ENCODE results near the gene FAM168A. TPM values are rescaled to one million over a fixed set of nuclear protein-coding genes. Genes with fewer than 3 reads are reported as not detected.

FAM168A gene
- polyA plus RNA-seq, 4 donors = 44.3 to 46.4 (median 44.9) TPM

- no peak for DNase-seq (ENCODE audit: low read depth in 4 of 4, low spot score in 3 of 4)
Observed at GRCh38 chr11:73406619-73407018, 191.3 kb downstream of the FAM168A start.

GRCh38 chr11:73406131-73406530 lies 191.8 kb downstream of the FAM168A start:
- DNase-seq (ENCODE audit: low read depth in 4 of 4, low spot score in 3 of 4) = no peak

- no peak for DNase-seq (ENCODE audit: low read depth in 4 of 4, low spot score in 3 of 4)
Observed at GRCh38 chr11:73405146-73405510, 192.8 kb downstream of the FAM168A start.

- no peak for DNase-seq (ENCODE audit: low read depth in 4 of 4, low spot score in 3 of 4)
Observed at GRCh38 chr11:73404506-73405145, 193.3 kb downstream of the FAM168A start.

DNA sequence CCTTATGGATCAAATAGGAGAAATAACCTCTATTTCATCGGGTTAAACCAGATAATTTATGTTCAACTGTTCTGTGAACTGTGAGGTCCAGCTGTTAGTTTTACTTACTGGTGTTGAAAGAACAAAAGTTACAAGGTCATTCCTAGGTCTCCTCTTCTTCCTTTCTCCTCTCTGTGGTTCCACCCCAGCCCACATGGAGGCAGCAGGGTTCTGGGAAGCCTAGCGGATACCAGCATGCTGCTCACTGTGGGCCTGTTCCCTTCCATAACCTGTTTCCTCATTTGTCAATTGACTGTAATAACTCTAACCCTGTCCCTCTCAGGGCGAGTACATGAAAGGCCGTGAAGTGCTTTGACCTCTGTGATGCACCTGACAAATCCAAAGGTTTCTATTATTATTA lies 193.9 kb downstream of the FAM168A start:
- peak in 3 of 4 donors; percentile 25 to 49 (median 40) for DNase-seq (ENCODE audit: low read depth in 4 of 4, low spot score in 3 of 4)

- DNase-seq (ENCODE audit: low read depth in 4 of 4, low spot score in 3 of 4) = no peak
Observed at GRCh38 chr11:73403541-73403940, 194.4 kb downstream of the FAM168A start.

DNA sequence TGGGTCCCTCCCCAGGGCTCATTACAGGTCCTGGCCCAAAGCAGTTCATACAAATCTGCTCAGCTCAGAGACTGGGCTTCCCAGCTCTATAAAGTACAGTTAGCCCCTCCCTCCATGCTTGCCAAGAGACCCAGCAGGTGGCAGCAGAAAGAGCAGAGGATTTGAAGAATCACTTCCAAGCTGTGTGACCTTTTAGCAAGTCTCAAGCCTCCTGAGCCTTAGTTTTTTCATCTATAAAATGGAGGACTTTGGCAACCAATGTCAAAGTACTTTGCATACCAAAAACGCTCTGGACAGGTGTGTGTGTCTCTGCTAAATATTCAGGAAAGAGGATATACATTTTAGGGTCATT lies 195.1 kb downstream of the FAM168A start:
- no peak for DNase-seq (ENCODE audit: low read depth in 4 of 4, low spot score in 3 of 4)

DNA sequence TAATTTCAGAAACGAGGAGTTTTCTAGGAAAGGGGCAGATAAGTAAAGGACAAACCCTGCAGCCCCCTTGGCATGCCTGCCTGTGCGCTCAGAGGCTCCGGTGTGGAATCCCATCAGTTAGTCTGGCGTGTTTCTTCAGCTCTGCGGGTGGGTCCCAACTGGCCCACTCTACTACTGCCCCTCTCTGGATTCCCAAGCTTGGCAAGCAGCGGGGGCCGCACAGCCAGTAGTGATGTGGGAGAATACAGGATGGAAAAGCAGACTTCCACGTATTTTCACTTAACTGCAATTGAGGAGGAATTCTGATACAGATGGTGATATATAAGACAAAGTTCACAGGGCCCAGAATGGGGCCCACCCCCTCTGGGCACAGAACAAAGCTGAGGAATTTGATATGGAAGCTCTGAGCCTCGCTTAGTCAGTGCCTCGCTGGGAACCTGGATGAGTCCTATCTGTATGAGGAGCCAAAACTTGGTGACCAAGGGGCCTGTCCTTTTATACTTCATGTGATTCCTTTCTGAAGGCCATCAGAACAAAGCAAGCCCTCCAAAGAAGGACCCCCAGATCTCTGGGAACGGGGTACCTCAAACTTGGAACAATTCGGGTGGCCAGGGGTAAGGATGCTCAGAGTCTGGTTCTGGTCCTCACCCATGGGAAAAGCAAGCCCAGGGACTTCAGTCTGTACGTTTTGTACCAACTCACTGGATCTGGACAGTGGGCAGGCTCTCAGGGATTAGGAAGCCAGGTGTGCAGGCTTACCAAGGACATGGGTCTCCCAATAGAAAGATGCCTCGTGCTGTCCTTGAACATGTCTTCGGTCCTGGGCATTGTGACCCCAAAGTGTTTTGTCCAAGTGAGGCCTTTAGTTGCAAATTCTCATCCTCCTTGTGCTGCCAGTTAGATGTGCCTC lies 195.7 kb downstream of the FAM168A start:
- no peak for DNase-seq (ENCODE audit: low read depth in 4 of 4, low spot score in 3 of 4)

- no peak for DNase-seq (ENCODE audit: low read depth in 4 of 4, low spot score in 3 of 4)
Observed at GRCh38 chr11:73401217-73401923, 196.5 kb downstream of the FAM168A start.

DNA sequence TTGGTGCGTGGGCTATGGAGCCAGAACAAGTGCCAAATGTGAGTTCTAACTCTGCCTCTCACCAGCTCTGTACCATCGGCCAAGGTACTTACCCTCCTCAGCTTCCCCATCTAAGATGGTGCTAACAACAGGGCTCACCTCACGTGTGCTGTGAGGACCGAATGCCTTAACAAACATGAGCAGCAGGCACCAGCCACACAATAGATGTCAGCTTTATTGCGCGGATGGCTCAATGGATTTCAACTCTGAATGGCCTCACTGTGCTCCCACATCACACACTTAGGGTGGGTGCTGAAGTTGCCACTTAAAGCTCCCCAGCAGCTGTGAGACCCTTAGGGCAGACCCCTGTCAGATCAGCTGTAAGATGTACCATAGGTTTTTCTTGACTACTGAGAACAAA lies 197.6 kb downstream of the FAM168A start:
- DNase-seq (ENCODE audit: low read depth in 4 of 4, low spot score in 3 of 4) = no peak

GRCh38 chr11:73399636-73400035 lies 198.3 kb downstream of the FAM168A start:
- DNase-seq (ENCODE audit: low read depth in 4 of 4, low spot score in 3 of 4) = no peak

- DNase-seq (ENCODE audit: low read depth in 4 of 4, low spot score in 3 of 4) = no peak
Observed at GRCh38 chr11:73399159-73399590, 198.7 kb downstream of the FAM168A start.

DNA sequence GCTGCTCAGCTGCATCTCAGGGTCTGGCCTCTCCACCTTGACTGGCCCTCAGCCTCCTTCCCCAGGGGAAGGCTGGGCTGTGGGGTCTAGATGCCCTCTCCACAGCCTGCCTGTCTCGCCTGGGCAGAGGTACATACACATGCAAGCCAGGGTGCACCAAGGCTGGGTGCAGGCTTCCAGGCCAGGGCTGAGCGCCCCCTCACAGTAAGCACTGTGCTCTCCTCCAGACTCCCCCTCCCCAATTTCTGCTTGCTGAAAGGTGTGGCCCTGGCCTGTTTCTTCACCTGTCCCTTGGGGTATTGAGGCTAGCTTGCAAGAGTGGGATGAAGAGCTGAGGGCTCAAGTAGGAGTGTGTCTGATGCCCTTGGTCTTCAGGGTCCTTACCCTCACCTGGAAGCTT lies 199.2 kb downstream of the FAM168A start:
- DNase-seq (ENCODE audit: low read depth in 4 of 4, low spot score in 3 of 4) = no peak

DNA sequence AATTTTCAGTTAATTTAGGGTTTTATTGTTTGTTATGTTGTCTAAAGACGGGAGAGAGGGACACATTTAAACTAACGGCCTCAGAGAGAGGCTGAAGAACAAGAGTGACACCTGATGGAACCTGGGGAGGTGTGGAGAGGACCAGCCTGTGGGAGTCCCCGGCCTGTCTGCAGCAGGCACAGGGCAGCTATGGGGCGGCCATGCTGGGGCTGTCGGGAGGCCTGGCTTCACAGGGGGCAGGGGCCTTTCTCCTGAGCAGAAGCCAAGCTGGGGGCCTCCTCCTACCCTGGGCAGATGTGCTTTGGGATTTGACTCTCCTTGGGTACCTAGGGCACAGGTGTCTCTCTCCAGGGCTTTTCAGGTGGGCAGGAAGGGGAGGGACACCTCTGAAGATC lies 199.8 kb downstream of the FAM168A start:
- DNase-seq (ENCODE audit: low read depth in 4 of 4, low spot score in 3 of 4) = no peak

- DNase-seq (ENCODE audit: low read depth in 4 of 4, low spot score in 3 of 4) = no peak
Observed at GRCh38 chr11:73397468-73398131, 200.3 kb downstream of the FAM168A start.

DNA sequence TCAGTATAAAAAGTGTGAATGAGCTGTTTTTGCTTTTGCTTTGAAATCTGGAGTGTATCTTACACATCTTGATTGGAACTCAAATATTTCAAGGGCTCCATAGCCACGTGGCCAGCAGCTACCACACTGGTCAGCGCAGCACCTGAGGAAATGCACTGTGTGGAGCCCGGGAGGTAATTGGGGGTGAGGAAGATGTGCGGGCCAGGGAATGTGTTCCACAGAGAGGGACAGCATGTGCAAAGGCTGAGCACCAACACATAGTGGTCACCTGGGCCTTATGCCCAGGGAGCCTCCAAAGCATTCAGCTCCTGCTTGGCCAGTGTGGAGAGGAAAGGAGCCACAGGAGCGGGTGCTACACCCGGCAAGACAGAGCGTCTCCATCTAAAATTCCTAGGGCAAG lies 200.9 kb downstream of the FAM168A start:
- DNase-seq (ENCODE audit: low read depth in 4 of 4, low spot score in 3 of 4) = no peak

- DNase-seq (ENCODE audit: low read depth in 4 of 4, low spot score in 3 of 4) = no peak
Observed at GRCh38 chr11:73396251-73396930, 201.5 kb downstream of the FAM168A start.

GRCh38 chr11:73395297-73396208 lies 202.4 kb downstream of the FAM168A start:
- DNase-seq (ENCODE audit: low read depth in 4 of 4, low spot score in 3 of 4) = no peak
